GM10248 (cell line): ENCODE data around the gene CHCHD1.

Experiments
- CTCF ChIA-PET: fragments of 300-600 bp; sonication (Branson Sonifier 250); formaldehyde crosslinking; extraction: SDS; loops from one replicate; lab custom pipeline; 2021; ENCODE audit warnings: antibody characterized with exemption; lab: Yijun Ruan, JAX
- POLR2A ChIA-PET: fragments of 350-650 bp; sonication (Branson Sonifier 250); formaldehyde crosslinking; extraction: SDS; loops from one replicate; lab custom pipeline; 2020; ENCODE audit warnings: antibody characterized with exemption; lab: Yijun Ruan, JAX
- DNase-seq: peaks from one replicate; pipeline ENCODE4 v3.0.0; 2012; ENCODE audit errors: extremely low spot score
- CTCF ChIP-seq: IDR thresholded peaks from 2 replicates; pipeline ENCODE4 v1.5.1; 2012; ENCODE audit warnings: mild to moderate bottlenecking, low read depth; ENCODE audit errors: extremely low read depth, missing control alignments, control extremely low read depth

CHCHD1 gene

DNA sequence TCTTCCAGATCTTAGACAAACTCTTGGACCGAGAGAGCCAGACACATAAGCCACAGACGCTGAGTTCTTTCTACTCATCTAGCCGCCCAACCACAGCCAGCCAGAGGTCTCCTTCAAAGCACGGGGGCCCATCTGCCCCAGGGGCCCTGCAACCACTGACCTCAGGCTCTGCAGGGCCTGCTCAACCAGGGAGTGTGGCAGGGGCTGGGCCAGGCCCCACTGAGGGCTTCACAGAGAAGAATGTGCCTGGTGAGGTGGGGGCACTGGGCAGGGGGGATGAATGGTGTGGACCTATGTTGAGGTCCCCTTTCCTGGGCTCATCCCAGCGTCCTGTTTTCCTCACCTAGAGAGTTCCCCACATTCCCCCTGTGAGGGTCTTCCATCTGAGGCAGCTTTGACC, 14.9 kb downstream of the CHCHD1 start:
- no peak for TF ChIP-seq CTCF
- ChIA-PET POLR2A (no interaction called here), CTCF (interaction anchor here (0.6 to 2.3 kb wide), 3 partner anchors 11 to 38 kb away, joined by 3 to 7 read pairs (median 3); partner anchors contain the start of gene ZSWIM8)
- DNase-seq, result no peak

- ChIA-PET CTCF (interaction anchor here (2.3 kb wide), 1 partner anchor 12 kb away, joined by 7 read pairs; the partner anchor contains the start of gene ZSWIM8), POLR2A (no interaction called here)
- DNase-seq, result no peak
- TF ChIP-seq CTCF, result no peak
Observed at GRCh38 chr10:73797324-73798025, 15.6 kb downstream of the CHCHD1 start.

DNA sequence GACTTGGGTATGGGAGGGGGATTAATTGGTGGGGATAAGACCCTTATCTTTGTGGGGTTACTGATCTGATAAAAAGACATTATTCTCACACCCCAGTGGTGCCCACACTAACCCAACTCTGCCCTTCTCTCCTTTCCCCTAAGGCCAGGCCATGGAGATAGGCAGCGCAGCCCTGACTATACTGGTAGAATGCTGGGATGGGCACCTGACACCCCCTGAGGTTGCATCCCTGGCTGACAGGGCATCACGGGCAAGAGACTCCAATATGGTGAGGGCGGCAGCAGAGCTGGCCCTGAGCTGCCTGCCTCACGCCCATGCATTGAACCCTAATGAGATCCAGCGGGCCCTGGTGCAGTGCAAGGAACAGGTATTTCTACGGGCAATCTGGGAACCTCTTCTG, 16.2 kb downstream of the CHCHD1 start:
- no peak for DNase-seq
- ChIA-PET POLR2A (no interaction called here), CTCF (interaction anchor here (0.8 kb wide), 1 partner anchor 9 kb away, joined by 3 read pairs; no protein-coding TSS in a partner anchor)
- TF ChIP-seq CTCF, result no peak

GRCh38 chr10:73798927-73799560, 17.2 kb downstream of the CHCHD1 start:
- CTCF ChIA-PET, result no interaction called here
- no peak for DNase-seq
- POLR2A ChIA-PET, result interaction anchor here (0.8 kb wide), 1 partner anchor 13 kb away, joined by 3 read pairs; no protein-coding TSS in a partner anchor
- no peak for TF ChIP-seq CTCF

DNA sequence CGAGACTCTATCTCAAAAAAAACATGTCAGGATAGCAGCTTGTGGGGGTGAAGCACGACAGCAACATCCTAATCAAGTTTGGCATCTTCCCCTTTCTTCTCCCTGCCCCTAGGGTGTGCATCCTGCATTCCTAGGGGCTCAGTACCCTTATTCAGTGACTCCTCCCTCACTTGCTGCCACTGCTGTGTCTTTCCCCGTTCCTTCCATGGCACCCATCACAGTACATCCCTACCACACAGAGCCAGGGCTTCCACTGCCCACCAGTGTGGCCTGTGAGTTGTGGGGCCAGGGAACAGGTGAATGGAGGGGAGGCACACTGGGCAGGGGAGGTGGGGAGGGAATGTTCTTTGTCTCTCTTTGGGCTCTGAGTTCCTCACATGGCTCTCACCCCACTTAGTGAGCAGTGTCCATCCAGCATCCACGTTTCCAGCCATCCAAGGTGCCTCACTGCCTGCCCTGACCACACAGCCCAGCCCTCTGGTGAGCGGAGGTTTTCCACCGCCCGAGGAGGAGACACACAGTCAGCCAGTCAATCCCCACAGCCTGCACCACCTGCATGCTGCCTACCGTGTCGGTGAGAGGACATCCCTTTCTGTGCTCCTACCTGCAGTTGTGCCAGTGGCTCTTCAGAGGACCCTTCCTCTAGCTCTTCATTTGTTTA, 18.2 kb downstream of the CHCHD1 start:
- no peak for TF ChIP-seq CTCF
- DNase-seq, result no peak
- ChIA-PET CTCF (no interaction called here), POLR2A (interaction anchor here (1.1 kb wide), 1 partner anchor 11 kb away, joined by 3 read pairs; no protein-coding TSS in a partner anchor)

- POLR2A ChIA-PET, result interaction anchor here (1.1 kb wide), 1 partner anchor 11 kb away, joined by 3 read pairs; no protein-coding TSS in a partner anchor
- no peak for TF ChIP-seq CTCF
- no peak for DNase-seq
- CTCF ChIA-PET, result no interaction called here
Observed at GRCh38 chr10:73800560-73801252, 18.9 kb downstream of the CHCHD1 start.
